Heart right ventricle (tissue), 16 donors: ENCODE results near the gene PLEKHO2. TPM values are rescaled to one million over a fixed set of nuclear protein-coding genes. Genes with fewer than 3 reads are reported as not detected.
A peak's percentile ranks its signal among the peaks of the same experiment; 100 is the strongest.

Source experiments
- ATAC-seq, 8 donors: fragments of 200-7000 bp; cut with Tn5 transposase; one replicate each; pipeline ENCODE4 v1.9.1; 2020; ENCODE audit warnings: mild to moderate bottlenecking in 8 of 8, moderate library complexity in 8 of 8, moderate number of reproducible peaks in 1 of 8
- DNase-seq, 2 donors: peaks; one replicate each; pipeline ENCODE4 v3.0.0-alpha.2; 2020
- H3K27ac ChIP-seq, 10 donors: fragments of 200-600 bp; sonication (generic) in 2 of 10; one replicate each; pipeline versions ENCODE4 v1.5.0 to v1.8.0; 2020 to 2022; ENCODE audit warnings: mild to moderate bottlenecking in 3 of 10
- H3K27me3 ChIP-seq, 7 donors: fragments of 200-600 bp; one replicate each; pipeline ENCODE4 v1.8.0; 2021 to 2022; ENCODE audit warnings: mild to moderate bottlenecking in 2 of 7
- H3K36me3 ChIP-seq, 9 donors: fragments of 200-600 bp; sonication (generic) in 1 of 9; one replicate each; pipeline versions ENCODE4 v1.5.0 to v1.8.0; 2020 to 2022; ENCODE audit warnings: mild to moderate bottlenecking in 2 of 9
- H3K4me1 ChIP-seq, 9 donors: fragments of 200-600 bp; sonication (generic) in 1 of 9; one replicate each; pipeline versions ENCODE4 v1.5.0 to v1.8.0; 2020 to 2022; ENCODE audit warnings: mild to moderate bottlenecking in 4 of 9
- H3K4me3 ChIP-seq, 10 donors: fragments of 200-600 bp; sonication (generic) in 2 of 10; one replicate each; pipeline versions ENCODE4 v1.5.0 to v1.8.0; 2020 to 2022; ENCODE audit warnings: mild to moderate bottlenecking in 7 of 10, moderate library complexity in 2 of 10
- H3K9me3 ChIP-seq, 11 donors: fragments of 200-600 bp in 10 of 11; sonication (generic) in 2 of 11; one replicate each; pipeline versions ENCODE4 v1.5.0 to v1.8.0; 2013 to 2022; ENCODE audit warnings: mild to moderate bottlenecking in 2 of 11, control low read depth in 1 of 11, moderate library complexity in 1 of 11
- CTCF ChIP-seq, 9 donors: fragments of 200-600 bp; sonication (generic) in 2 of 9; IDR thresholded peaks; one replicate each; pipeline versions ENCODE4 v1.5.0 to v1.8.0; 2021 to 2022; ENCODE audit warnings: antibody characterized with exemption in 9 of 9, mild to moderate bottlenecking in 5 of 9, moderate library complexity in 1 of 9
- WGBS, 2 donors: extraction: QIAGEN DNeasy Blood & Tissue Kit; methylation state at CpG; one replicate each; pipeline ENCODE4 v1.1.7; 2013; ENCODE audit warnings: inconsistent platforms in 1 of 2; 5-methylcytosine and 5-hydroxymethylcytosine counted together
- intact Hi-C, 10 donors: fragments of 100-400 bp; cut with DNase I; formaldehyde crosslinking; loops; one replicate each; pipeline versions ENCODE4 v1.11.1 to v1.14.2; 2022
- polyA plus RNA-seq, 2 donors: library from polyadenylated mRNA; stranded (reverse); fragments of 200-250 nt; gene quantifications; one replicate each; pipeline ENCODE4 v1.2.3, GENCODE V29; 2013
- total RNA-seq, 10 donors: library from RNA; stranded (reverse); fragmentation: NEBNext Ultra II Directional in 3 of 10; extraction: Animal tissue kit (Norgen Biotek cat#: 25700) in 3 of 10; gene quantifications; one replicate each; pipeline versions ENCODE4 v1.2.1 to v1.2.4, GENCODE V29; 2021 to 2023
- donor health status: Arrhythmogenic right ventricular cardiomyopathy.
- donor health status: ischemic (EF 13 %, LVEDD 7.1; RV severe dilation, severe dysfunction).
- donor health status: healthy with polysubstance abuse.
- donor health status: DM: no; HTN: yes; CAD: no.
- donor health status: DM: no; HTN: no; CAD: no.
- donor health status: ischemic (EF 25% LVEDD 6.9; RV normal size, moderate dysfunction).
- donor health status: ischemic (EF 25% LVEDD 5.7; RV mildly dilated, moderate dysfunction).
- donor health status: healthy.
- donor health status: DM: yes; HTN: yes; CAD: no.
- donor health status: Ischemic cardiomyopathy.
- donor health status: ischemic (EF 35%, LVEDD 5.7; RV mildly dilated, moderate dysfunction).
- donor health status: nonischemic (EF 11% LVEDD 7.7; RV severe dilation, severe dysfunction).
- donor health status: DM: yes; HTN: yes; CAD: no.
- donor health status: PGD.
- donor health status: ischemic (EF 29% LVEDD 5.4; RV normal size, mild dysfunction).
- donor health status: nonischemic (EF 23%, LVEDD 6.1; RV moderate dilation, normal function).

Gene PLEKHO2
- total and polyA plus RNA-seq, 12 donors: 5.9 to 24.2 (median 9.7) TPM

- H3K9me3 ChIP-seq: no peaks in the 10 kb centered on the region
- H3K36me3 ChIP-seq: no peaks in the 10 kb centered on the region
- intact Hi-C loops: no loop called here
- H3K4me1 ChIP-seq: peaks cover 4 to 84% (median 32%) of the 10 kb centered on the region in 9 donors
- no peak overlapping the region for H3K4me3 ChIP-seq
- H3K27ac ChIP-seq: peak overlapping the region in 9 of 10 donors; percentile 51 to 88 (median 82)
- H3K27me3 ChIP-seq: no peaks in the 10 kb centered on the region
- DNase-seq (peak in 1 of 2 donors; percentile 55), ATAC-seq (peak in 7 of 8 donors; percentile 18 to 65 (median 39))
- whole genome bisulfite sequencing, 2 donors: 53 to 66% methylated on average over 8 of the region's 8 CpGs
- TF ChIP-seq CTCF (IDR thresholded peaks at IDR 0.05): no peak
Observed at GRCh38 chr15:64878705-64879104, 37.0 kb downstream of the PLEKHO2 start.

- Histone ChIP-seq H3K27ac (peak overlapping the region in 9 of 10 donors; percentile 2 to 88 (median 73)), H3K4me1 (peaks cover 3 to 69% (median 22%) of the 10 kb centered on the region in 9 donors), H3K9me3 (no peaks in the 10 kb centered on the region), H3K36me3 (no peaks in the 10 kb centered on the region), H3K4me3 (no peak overlapping the region), H3K27me3 (no peaks in the 10 kb centered on the region)
- no peak for TF ChIP-seq CTCF (IDR thresholded peaks at IDR 0.05)
- no peak for DNase-seq
- 67 to 68% methylated on average over 5 of the region's 5 CpGs for WGBS, 2 donors
- intact Hi-C loops: loop anchor here in 1 of 10 donors (5.0 kb wide), 1 partner anchor 41 kb away; the partner anchor contains the start of gene PLEKHO2
- ATAC-seq: peak in 7 of 8 donors; percentile 15 to 56 (median 40)
Observed at GRCh38 chr15:64883100-64883581, 41.4 kb downstream of the PLEKHO2 start.

- DNase-seq: peak; percentile 64 to 80
- Histone ChIP-seq H3K27ac (peak overlapping the region in 8 of 10 donors; percentile 45 to 88 (median 72)), H3K9me3 (no peaks in the 10 kb centered on the region), H3K27me3 (no peaks in the 10 kb centered on the region), H3K4me3 (no peak overlapping the region), H3K4me1 (peaks cover 3 to 60% (median 19%) of the 10 kb centered on the region in 9 donors), H3K36me3 (no peaks in the 10 kb centered on the region)
- no peak for TF ChIP-seq CTCF (IDR thresholded peaks at IDR 0.05)
- 12 to 14% methylated on average over 10 of the region's 10 CpGs for WGBS, 2 donors
- peak; percentile 70 to 87 (median 80) for ATAC-seq
- intact Hi-C loops: loop anchor here in 1 of 10 donors (5.0 kb wide), 1 partner anchor 42 kb away; the partner anchor contains the start of gene PLEKHO2
Observed at GRCh38 chr15:64883997-64884511, 42.3 kb downstream of the PLEKHO2 start.

- H3K27me3 ChIP-seq: no peaks in the 10 kb centered on the region
- H3K4me1 ChIP-seq: peaks cover 3 to 54% (median 19%) of the 10 kb centered on the region in 9 donors
- no peak for TF ChIP-seq CTCF (IDR thresholded peaks at IDR 0.05)
- intact Hi-C loops: loop anchor here in 1 of 10 donors (5.0 kb wide), 1 partner anchor 42 kb away; the partner anchor contains the start of gene PLEKHO2
- H3K9me3 ChIP-seq: no peaks in the 10 kb centered on the region
- H3K36me3 ChIP-seq: no peaks in the 10 kb centered on the region
- DNase-seq: no peak
- ATAC-seq: no peak
- WGBS, 2 donors: 93 to 94% methylated on average over 5 of the region's 5 CpGs
- H3K27ac ChIP-seq: peak overlapping the region in 4 of 10 donors; percentile 71 to 88 (median 74)
- H3K4me3 ChIP-seq: no peak overlapping the region
Observed at GRCh38 chr15:64884679-64885078, 43.0 kb downstream of the PLEKHO2 start.
